Epithelial cell of proximal tubule (primary cell): ENCODE results near the gene SYNPO2. TPM values are rescaled to one million over a fixed set of nuclear protein-coding genes. Genes with fewer than 3 reads are reported as not detected.

Source experiments
- DNase-seq: peaks from one replicate; pipeline ENCODE4 v3.0.0-alpha.2; 2011; ENCODE audit warnings: low read depth
- H3K4me3 ChIP-seq: 2 replicates; pipeline ENCODE4 v1.5.1; 2011; ENCODE audit warnings: low read depth, mild to moderate bottlenecking, low read length
- CTCF ChIP-seq: conservative IDR thresholded peaks from 2 replicates; pipeline ENCODE4 v1.5.1; 2012; ENCODE audit warnings: low read depth, mild to moderate bottlenecking, low read length
- total RNA-seq: library from RNA; depleted of rRNA; stranded (reverse); fragments of >200 nt; gene quantifications from 2 replicates; pipeline ENCODE4 v1.2.3, GENCODE V29; 2015

Gene SYNPO2
- total RNA-seq, 1 donor from 2014 or later: 0.40 TPM

- peak; percentile 52 for TF ChIP-seq CTCF
- no peak overlapping the region for H3K4me3 ChIP-seq
- no peak for DNase-seq
Measured at GRCh38 chr4:118954246-118954645, 65.6 kb downstream of the SYNPO2 start.

GRCh38 chr4:118955515-118955914, 66.9 kb downstream of the SYNPO2 start:
- no peak for DNase-seq
- no peak overlapping the region for H3K4me3 ChIP-seq
- TF ChIP-seq CTCF: no peak

GRCh38 chr4:118957722-118958445, 69.2 kb downstream of the SYNPO2 start:
- TF ChIP-seq CTCF: no peak
- H3K4me3 ChIP-seq: no peak overlapping the region
- DNase-seq: no peak

- DNase-seq: no peak
- H3K4me3 ChIP-seq: no peak overlapping the region
- TF ChIP-seq CTCF: no peak
Measured at GRCh38 chr4:118962540-118962939, 73.9 kb downstream of the SYNPO2 start.

GRCh38 chr4:118964891-118965411, 76.3 kb downstream of the SYNPO2 start:
- no peak for DNase-seq
- H3K4me3 ChIP-seq: no peak overlapping the region
- TF ChIP-seq CTCF: no peak

- no peak overlapping the region for H3K4me3 ChIP-seq
- no peak for DNase-seq
- no peak for TF ChIP-seq CTCF
Measured at GRCh38 chr4:118967393-118967792, 78.7 kb downstream of the SYNPO2 start.

GRCh38 chr4:118968005-118968404, 79.4 kb downstream of the SYNPO2 start:
- no peak for TF ChIP-seq CTCF
- peak; percentile 67 for DNase-seq

More at GRCh38 chr4:118968005-118968404, 79.4 kb downstream of the SYNPO2 start:
- H3K4me3 ChIP-seq: no peak overlapping the region
